HCT116 (cell line): ENCODE measurements around the gene MICU2. TPM values are rescaled to one million over a fixed set of nuclear protein-coding genes. Genes with fewer than 3 reads are reported as not detected.

Experiments
- ATAC-seq: fragments of 200-7000 bp; cut with Tn5 transposase; 2 replicates; pipeline ENCODE4 v1.9.1; 2020; ENCODE audit warnings: mild to moderate bottlenecking, moderate library complexity
- BruUV-seq: library from RNA; stranded (reverse); fragments of 400-500 nt; replicated peaks from 2 replicates; lab custom pipeline; 2021; lab: Mats Ljungman, UMichigan
- CTCF ChIA-PET: fragments of 300-600 bp; sonication (Branson Sonifier 250); formaldehyde crosslinking; loops from one replicate; lab custom pipeline; 2021; ENCODE audit warnings: antibody characterized with exemption; lab: Charles Lee
- POLR2A ChIA-PET: fragments of 300-600, 350-600 bp; sonication (Branson Sonifier 250); formaldehyde crosslinking; loops from one replicate; lab custom pipeline; 2021; ENCODE audit warnings: antibody characterized with exemption; lab: Charles Lee
- RAD21 ChIA-PET, 2 experiments: fragments of 300-600 bp; sonication (Branson Sonifier 250); formaldehyde crosslinking; loops; one replicate each; lab custom pipeline; 2023; ENCODE audit warnings: low total read pairs in 2 of 2; ENCODE audit not compliant: uncharacterized antibody in 2 of 2, unreplicated experiment in 2 of 2, low non-redundant PET in 1 of 2; lab: Charles Lee
- DNase-seq: peaks from one replicate; pipeline ENCODE4 v3.0.0-alpha.2; 2010; ENCODE audit warnings: low read depth, low spot score
- H2AFZ ChIP-seq: fragments of 200-600 bp; shearing (Covaris generic), sonication (generic); 2 replicates; pipeline ENCODE4 v1.6.1; 2017; ENCODE audit warnings: low read depth, mixed run types, mixed read lengths, antibody characterized with exemption, low read length; ENCODE audit not compliant: poor library complexity, severe bottlenecking
- H3K27ac ChIP-seq: 2 replicates; pipeline ENCODE4 v1.5.1; 2012; ENCODE audit warnings: low read depth, low read length
- H3K27me3 ChIP-seq: fragments of 200-600 bp; sonication (generic); 2 replicates; pipeline ENCODE4 v1.6.1; 2016; ENCODE audit warnings: mixed run types, low read length, mixed read lengths; ENCODE audit not compliant: insufficient read depth
- H3K36me3 ChIP-seq, 2 experiments: fragments of 200-500 bp in 1 of 2; fragments of 200-600 bp in 1 of 2; sonication (Bioruptor generic) in 1 of 2; sonication (generic) in 1 of 2; 2 replicates each; pipeline versions ENCODE4 v1.5.1 to v1.6.1; 2014 to 2016; ENCODE audit warnings: low read length in 2 of 2, inconsistent platforms in 1 of 2, mixed read lengths in 1 of 2, mixed run types in 1 of 2; ENCODE audit not compliant: insufficient read depth in 2 of 2, control insufficient read depth in 1 of 2
- H3K4me1 ChIP-seq, 2 experiments: fragments of 200-600 bp in 1 of 2; sonication (generic) in 1 of 2; 2 replicates each; pipeline versions ENCODE4 v1.5.1 to v1.6.1; 2012 to 2017; ENCODE audit warnings: low read length in 2 of 2, inconsistent platforms in 1 of 2, mild to moderate bottlenecking in 1 of 2, mixed read lengths in 1 of 2, mixed run types in 1 of 2, moderate library complexity in 1 of 2; ENCODE audit not compliant: insufficient read depth in 2 of 2, control insufficient read depth in 1 of 2
- H3K4me2 ChIP-seq: fragments of 200-600 bp; sonication (generic); 2 replicates; pipeline ENCODE4 v1.6.1; 2017; ENCODE audit warnings: mixed run types, low read length, mixed read lengths
- H3K4me3 ChIP-seq, 2 experiments: fragments of 200-600 bp in 1 of 2; sonication (generic) in 1 of 2; replicated peaks in 1 of 2; 2 replicates each; pipeline ENCODE4 v1.5.1; 2011 to 2016; ENCODE audit warnings: low read length in 2 of 2, control low read depth in 1 of 2, low read depth in 1 of 2, mild to moderate bottlenecking in 1 of 2, mixed read lengths in 1 of 2, mixed run types in 1 of 2
- H3K79me2 ChIP-seq: fragments of 200-600 bp; sonication (generic); 2 replicates; pipeline ENCODE4 v1.6.1; 2017; ENCODE audit warnings: mild to moderate bottlenecking, mixed run types, low read length, moderate library complexity, mixed read lengths; ENCODE audit not compliant: insufficient read depth
- H3K9ac ChIP-seq: fragments of 200-600 bp; sonication (generic); 2 replicates; pipeline ENCODE4 v1.6.1; 2016; ENCODE audit warnings: low read length, mixed read lengths
- H3K9me2 ChIP-seq: fragments of 200-600 bp; sonication (generic), shearing (Covaris generic); 2 replicates; pipeline ENCODE4 v1.6.1; 2017; ENCODE audit warnings: mixed run types, mild to moderate bottlenecking, moderate library complexity; ENCODE audit not compliant: insufficient read depth
- H3K9me3 ChIP-seq, 2 experiments: fragments of 200-500 bp in 1 of 2; fragments of 200-600 bp in 1 of 2; sonication (Bioruptor generic) in 1 of 2; sonication (generic) in 1 of 2; 2 replicates each; pipeline ENCODE4 v1.6.1; 2014 to 2017; ENCODE audit warnings: low read length in 2 of 2, mixed read lengths in 2 of 2, inconsistent platforms in 1 of 2, low read depth in 1 of 2, mild to moderate bottlenecking in 1 of 2, mixed run types in 1 of 2, moderate library complexity in 1 of 2; ENCODE audit not compliant: control insufficient read depth in 1 of 2, insufficient read depth in 1 of 2
- H4K20me1 ChIP-seq: fragments of 200-600 bp; sonication (generic), shearing (Covaris generic); 2 replicates; pipeline ENCODE4 v1.6.1; 2017; ENCODE audit warnings: mixed run types, mild to moderate bottlenecking, moderate library complexity; ENCODE audit not compliant: insufficient read depth
- ATF3 ChIP-seq: IDR thresholded peaks from 2 replicates; pipeline ENCODE4 v1.6.1; 2012
- CTCF ChIP-seq, 3 experiments: fragments of 200-600 bp in 1 of 3; sonication (generic) in 1 of 3; IDR thresholded peaks in 2 of 3; conservative IDR thresholded peaks in 1 of 3; 2 replicates each; pipeline ENCODE4 v1.5.1; 2012 to 2017; ENCODE audit warnings: low read depth in 2 of 3, low read length in 2 of 3, antibody characterized with exemption in 1 of 3, borderline replicate concordance in 1 of 3, control low read depth in 1 of 3, mild to moderate bottlenecking in 1 of 3, mixed read lengths in 1 of 3, mixed run types in 1 of 3, moderate library complexity in 1 of 3; ENCODE audit not compliant: insufficient read depth in 1 of 3
- EGR1 ChIP-seq: IDR thresholded peaks from 2 replicates; pipeline ENCODE4 v1.6.1; 2012; ENCODE audit warnings: low read depth
- ELF1 ChIP-seq: IDR thresholded peaks from 2 replicates; pipeline ENCODE4 v1.6.1; 2012; ENCODE audit warnings: low read depth, borderline replicate concordance
- EZH2 ChIP-seq: fragments of 200-600 bp; sonication (generic); IDR thresholded peaks from 2 replicates; pipeline ENCODE4 v1.6.1; 2017; ENCODE audit warnings: antibody characterized with exemption, mixed run types
- EZH2phosphoT487 ChIP-seq: fragments of 200-600 bp; IDR thresholded peaks from 2 replicates; pipeline ENCODE4 v1.6.1; 2018; ENCODE audit warnings: antibody characterized with exemption, borderline replicate concordance
- FOSL1 ChIP-seq: IDR thresholded peaks from 2 replicates; pipeline ENCODE4 v1.6.1; 2012; ENCODE audit warnings: low read depth
- MAX ChIP-seq: IDR thresholded peaks from 2 replicates; pipeline ENCODE4 v1.6.1; 2012
- POLR2A ChIP-seq: IDR thresholded peaks from 2 replicates; pipeline ENCODE4 v1.7.0; 2011; ENCODE audit warnings: borderline replicate concordance; ENCODE audit not compliant: insufficient read depth, insufficient read length; ENCODE audit errors: extremely low read depth
- POLR2AphosphoS5 ChIP-seq: IDR thresholded peaks from 2 replicates; pipeline ENCODE4 v1.6.1; 2011; ENCODE audit warnings: mild to moderate bottlenecking, low read depth, low read length, moderate library complexity
- REST ChIP-seq: IDR thresholded peaks from 2 replicates; pipeline ENCODE4 v1.6.1; 2012; ENCODE audit warnings: low read depth
- SIN3A ChIP-seq: IDR thresholded peaks from 2 replicates; pipeline ENCODE4 v1.6.1; 2012; ENCODE audit warnings: low read depth
- SP1 ChIP-seq: IDR thresholded peaks from 2 replicates; pipeline ENCODE4 v1.6.1; 2012; ENCODE audit warnings: low read depth
- SRF ChIP-seq: IDR thresholded peaks from 2 replicates; pipeline ENCODE4 v1.6.1; 2012; ENCODE audit warnings: low read depth
- TCF7L2 ChIP-seq: IDR thresholded peaks from 2 replicates; pipeline ENCODE4 v1.7.0; 2011; ENCODE audit warnings: borderline replicate concordance, inconsistent platforms; ENCODE audit not compliant: insufficient read depth, insufficient read length; ENCODE audit errors: extremely low read depth
- YY1 ChIP-seq: IDR thresholded peaks from 2 replicates; pipeline ENCODE4 v1.6.1; 2011; ENCODE audit warnings: low read length, low read depth, moderate library complexity, mild to moderate bottlenecking; ENCODE audit not compliant: insufficient replicate concordance; ENCODE audit errors: extremely low read depth
- ZBTB33 ChIP-seq: IDR thresholded peaks from 2 replicates; pipeline ENCODE4 v1.6.1; 2011; ENCODE audit warnings: mild to moderate bottlenecking, low read length, moderate library complexity; ENCODE audit not compliant: insufficient replicate concordance; ENCODE audit errors: extremely low read depth
- ZFX ChIP-seq: fragments of 450-650 bp; IDR thresholded peaks from 2 replicates; pipeline ENCODE4 v1.6.1; 2017
- ZNF274 ChIP-seq: fragments of 200-500 bp; sonication (Bioruptor generic); IDR thresholded peaks from 2 replicates; pipeline ENCODE4 v1.6.1; 2014; ENCODE audit warnings: mild to moderate bottlenecking, low read depth, low read length, inconsistent platforms
- intact Hi-C: fragments of 100-400 bp; cut with micrococcal nuclease; formaldehyde crosslinking; loops from 2 replicates; pipeline ENCODE4 v1.10.0; 2022
- total RNA-seq: library from RNA; stranded (reverse); gene quantifications from one replicate; pipeline ENCODE4 v1.2.1, GENCODE V29; 2021; ENCODE audit not compliant: unreplicated experiment

Gene MICU2
- total RNA-seq, 1 experiment from 2014 or later: 41.0 TPM

- Histone ChIP-seq H3K27ac (no peak overlapping the region), H3K9me3 (no peaks in the 10 kb centered on the region), H3K9ac (no peak overlapping the region), H4K20me1 (no peaks in the 10 kb centered on the region; the same call in 1 of the 2 replicates), H3K79me2 (peaks cover 74% of the 10 kb centered on the region), H3K27me3 (no peaks in the 10 kb centered on the region)
- no peak for TF ChIP-seq SP1
- TF ChIP-seq ZNF274: no peak
- TF ChIP-seq POLR2A: no peak
- TF ChIP-seq SIN3A: no peak
- TF ChIP-seq FOSL1: no peak
- no peak for TF ChIP-seq ZBTB33
- no peak for TF ChIP-seq CTCF (IDR thresholded peaks at IDR 0.05 in 2 of 3, conservative IDR thresholded peaks at IDR 0.05 in 1 of 3; ENCODE audit: borderline replicate concordance in 1 of 3, insufficient read depth in 1 of 3, low read depth in 2 of 3, low read length in 2 of 3)
- TF ChIP-seq YY1: no peak
- no peak for TF ChIP-seq SRF
- no peak for TF ChIP-seq EZH2
- TF ChIP-seq ZFX: no peak
- TF ChIP-seq POLR2AphosphoS5: no peak
- TF ChIP-seq ATF3: no peak
- TF ChIP-seq EZH2phosphoT487: no peak
- no peak for TF ChIP-seq EGR1
- no peak for TF ChIP-seq ELF1
- TF ChIP-seq TCF7L2: no peak
- no peak for TF ChIP-seq REST
- no peak for TF ChIP-seq MAX
- TF ChIP-seq, all 23 proteins: peak for 0
- intact Hi-C loops: no loop called here
- ATAC-seq (no peak), DNase-seq (no peak)
- ChIA-PET CTCF (no interaction called here), RAD21 (no interaction called here), POLR2A (no interaction called here)
- no peaks in the 10 kb centered on the region for H3K4me1 ChIP-seq
- H3K4me2 ChIP-seq: no peak overlapping the region
- no peak overlapping the region for H2AFZ ChIP-seq
- no peak overlapping the region for H3K4me3 ChIP-seq
- no TSS peak for BruUV-seq
- H3K36me3 ChIP-seq: no peaks in the 10 kb centered on the region; a peak in 1 of 4 replicates
- H3K9me2 ChIP-seq: no peaks in the 10 kb centered on the region
These were observed 8.5 kb downstream of the MICU2 start for GRCh38 chr13:21595546-21595822.
